GM19238 (cell line): ENCODE data around the gene PIAS2.
A peak's percentile ranks its signal among the peaks of the same experiment; 100 is the strongest.
"Not testable (repeated sequence)": the region's sequence is repeated elsewhere in the genome, so short reads cannot be mapped to it uniquely, and the experiment has no call there.

Experiments used
- DNase-seq: peaks from one replicate; pipeline ENCODE4 v3.0.0; 2011; ENCODE audit warnings: low spot score; ENCODE audit not compliant: insufficient read length

The PIAS2 gene

GRCh38 chr18:46917108-46917802 lies at the start of gene PIAS2, which contains the start of gene KATNAL2:
PIAS2 (minus strand) TSS chr18:46917507; CDS start chr18:46917345, 162 bp downstream.
KATNAL2 (plus strand) TSS chr18:46917602; CDS start chr18:46946873, 29,271 bp downstream.
- peak; percentile 76 for DNase-seq

GRCh38 chr18:46966266-46966665 lies 49.0 kb upstream of the PIAS2 start:
- DNase-seq = not testable (repeated sequence)

GRCh38 chr18:46964579-46965293 lies 47.4 kb upstream of the PIAS2 start:
- DNase-seq = not testable (repeated sequence)

GRCh38 chr18:46963656-46964578 lies 46.6 kb upstream of the PIAS2 start:
- DNase-seq = not testable (repeated sequence)

- no peak for DNase-seq
Measured at GRCh38 chr18:46958209-46958608, 40.9 kb upstream of the PIAS2 start.

GRCh38 chr18:46953195-46953594 lies 35.9 kb upstream of the PIAS2 start:
- no peak for DNase-seq

GRCh38 chr18:46950064-46950656 lies 32.9 kb upstream of the PIAS2 start:
- no peak for DNase-seq

GRCh38 chr18:46946656-46947282 lies 29.5 kb upstream of the PIAS2 start:
- peak; percentile 66 for DNase-seq

GRCh38 chr18:46942646-46943045 lies 25.3 kb upstream of the PIAS2 start:
- no peak for DNase-seq

- DNase-seq = no peak
Measured at GRCh38 chr18:46939998-46940571, 22.8 kb upstream of the PIAS2 start.

- DNase-seq = no peak
Measured at GRCh38 chr18:46939337-46939963, 22.1 kb upstream of the PIAS2 start.

GRCh38 chr18:46920653-46921052 lies 3.3 kb upstream of the PIAS2 start:
- no peak for DNase-seq

- no peak for DNase-seq
Measured at GRCh38 chr18:46920067-46920466, 2.8 kb upstream of the PIAS2 start.

GRCh38 chr18:46917803-46918600 lies 695 bp upstream of the PIAS2 start:
- DNase-seq = peak; percentile 17

GRCh38 chr18:46916551-46917107 lies 678 bp downstream of the PIAS2 start:
- DNase-seq = no peak

- DNase-seq = no peak
Measured at GRCh38 chr18:46915800-46916550, 1.3 kb downstream of the PIAS2 start.

GRCh38 chr18:46910856-46911255 lies 6.5 kb downstream of the PIAS2 start:
- no peak for DNase-seq

- no peak for DNase-seq
Measured at GRCh38 chr18:46909497-46909896, 7.8 kb downstream of the PIAS2 start.
